DMS114 treated with DMSO at 0.1 percent for 48 hours (cell line): ENCODE measurements around the gene CREM.

ENCODE experiments used
- DNase-seq: peaks from one replicate; lab custom pipeline; 2025; ENCODE audit not compliant: unreplicated experiment; lab: John Stamatoyannopoulos, UW

The CREM gene

DNA sequence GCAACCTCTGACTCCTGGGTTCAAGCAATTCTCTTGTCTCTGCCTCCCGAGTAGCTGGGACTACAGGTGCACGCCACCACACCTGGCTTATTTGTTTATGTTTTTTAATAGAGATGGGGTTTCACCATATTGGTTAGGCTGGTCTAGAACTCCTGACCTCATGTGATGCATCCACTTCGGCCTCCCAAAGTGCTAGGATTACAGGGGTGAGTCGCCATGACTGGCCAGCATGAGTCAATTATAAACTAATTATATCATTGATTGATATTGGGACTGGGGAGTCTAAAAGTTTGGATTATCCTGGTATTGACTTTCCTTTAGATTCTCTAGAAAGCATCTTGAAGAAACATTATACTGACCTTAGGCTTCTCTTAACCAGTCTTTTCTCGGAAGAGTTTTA, 135.8 kb downstream of the CREM start:
- no peak for DNase-seq
